Anterior cingulate cortex (tissue), 58 donors: ENCODE measurements around the gene COL25A1.
A peak's percentile ranks its signal among the peaks of the same experiment; 100 is the strongest.

ENCODE experiments used
- DNase-seq, 58 donors: peaks; one replicate each; lab custom pipeline; 2025; lab: John Stamatoyannopoulos, UW

The COL25A1 gene

DNA sequence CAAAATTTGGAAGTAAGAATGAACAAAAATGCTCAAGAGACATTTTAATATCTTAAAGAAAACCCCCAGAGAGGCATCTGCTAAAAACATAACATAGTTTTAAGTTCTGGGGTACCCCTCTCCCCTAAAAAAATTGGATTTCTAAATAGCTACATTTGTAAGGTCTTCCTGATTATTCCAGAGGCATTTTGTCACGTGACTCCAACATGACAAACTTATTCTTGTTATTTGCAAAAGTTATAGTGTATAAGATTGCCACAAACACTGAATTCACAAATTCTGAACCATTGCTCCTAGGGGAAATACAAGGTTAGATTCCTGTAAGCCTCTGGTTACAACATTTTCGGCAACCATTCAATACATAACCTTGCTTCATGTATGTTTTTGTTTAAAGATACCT, 73.4 kb downstream of the COL25A1 start:
- DNase-seq = no peak

GRCh38 chr4:109218288-109218687, 84.2 kb downstream of the COL25A1 start:
- no peak for DNase-seq

DNA sequence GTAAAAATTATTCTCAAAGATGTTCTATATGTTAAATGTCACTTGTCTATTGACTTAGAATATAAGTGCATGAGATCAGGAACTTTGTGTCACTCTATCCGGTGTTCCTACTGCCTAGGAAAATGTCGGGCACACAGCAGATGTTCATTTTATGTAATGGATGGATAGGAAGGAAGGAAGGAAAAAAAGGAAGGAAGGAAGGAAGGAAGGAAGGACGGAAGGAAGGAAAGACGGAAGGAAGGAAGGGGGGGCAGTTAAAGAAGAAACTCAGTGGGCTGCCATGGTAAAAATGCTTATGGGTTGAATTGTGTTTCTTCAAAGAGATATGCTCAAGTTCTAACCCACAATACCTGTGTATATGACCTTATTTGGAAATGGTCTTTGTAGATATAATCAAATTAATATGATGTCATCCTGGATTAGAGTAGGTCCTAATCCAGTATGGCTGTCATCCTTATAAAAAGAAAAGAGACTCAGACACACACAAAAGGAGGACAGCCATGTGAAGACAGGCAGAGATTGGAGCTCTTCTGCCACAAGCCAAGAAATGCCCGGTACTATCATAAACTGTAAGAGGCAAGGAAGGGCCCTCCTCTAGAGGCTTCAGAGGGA, 86.3 kb downstream of the COL25A1 start:
- no peak for DNase-seq

DNA sequence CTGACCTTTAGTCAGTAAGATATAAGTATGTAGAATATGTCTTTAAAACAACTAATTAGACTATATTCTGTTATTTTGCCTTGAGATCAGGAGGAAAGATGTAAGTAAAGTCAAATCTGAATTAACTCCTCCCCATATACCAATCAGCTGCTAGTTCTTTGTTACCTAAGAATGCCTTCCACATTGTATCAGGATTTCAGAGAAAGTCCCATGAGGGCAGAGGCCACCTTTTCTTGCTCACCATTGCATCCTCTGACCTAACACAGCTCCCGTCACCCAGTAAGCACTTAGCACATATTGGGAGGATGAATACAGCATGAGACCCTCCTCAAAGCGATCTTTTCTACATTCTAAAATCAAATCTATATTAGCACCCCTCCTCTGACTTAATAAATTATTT, 87.0 kb downstream of the COL25A1 start:
- no peak for DNase-seq

- no peak for DNase-seq
Observed at GRCh38 chr4:109214622-109215301, 87.7 kb downstream of the COL25A1 start.

- no peak for DNase-seq
Observed at GRCh38 chr4:109213056-109213455, 89.4 kb downstream of the COL25A1 start.

GRCh38 chr4:109211671-109212070, 90.8 kb downstream of the COL25A1 start:
- no peak for DNase-seq

- no peak for DNase-seq
Observed at GRCh38 chr4:109209647-109210046, 92.8 kb downstream of the COL25A1 start.

- no peak for DNase-seq
Observed at GRCh38 chr4:109207898-109208297, 94.6 kb downstream of the COL25A1 start.

DNA sequence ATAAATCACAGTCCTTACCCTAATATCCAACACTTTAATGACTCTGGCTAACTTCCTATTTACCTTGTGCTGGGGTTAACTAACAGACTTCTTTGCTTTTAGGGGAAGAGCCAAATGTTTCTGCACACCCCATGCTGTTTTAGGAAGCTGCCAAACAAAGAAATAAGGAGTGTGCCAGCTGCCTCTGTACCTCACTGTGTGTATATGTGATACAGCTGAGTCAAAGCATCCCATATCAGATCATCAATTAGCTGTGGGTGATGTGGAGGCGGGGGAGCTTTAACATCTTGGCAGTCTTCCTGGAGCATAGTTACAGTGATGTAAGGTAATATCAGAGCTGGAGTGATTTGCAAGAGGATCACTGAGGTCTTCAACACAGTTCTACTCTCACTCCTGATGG, 95.4 kb downstream of the COL25A1 start:
- DNase-seq = peak in 1 of 58 donors; percentile 10

- no peak for DNase-seq
Observed at GRCh38 chr4:109206620-109207019, 95.8 kb downstream of the COL25A1 start.

- no peak for DNase-seq
Observed at GRCh38 chr4:109205186-109205585, 97.3 kb downstream of the COL25A1 start.

DNA sequence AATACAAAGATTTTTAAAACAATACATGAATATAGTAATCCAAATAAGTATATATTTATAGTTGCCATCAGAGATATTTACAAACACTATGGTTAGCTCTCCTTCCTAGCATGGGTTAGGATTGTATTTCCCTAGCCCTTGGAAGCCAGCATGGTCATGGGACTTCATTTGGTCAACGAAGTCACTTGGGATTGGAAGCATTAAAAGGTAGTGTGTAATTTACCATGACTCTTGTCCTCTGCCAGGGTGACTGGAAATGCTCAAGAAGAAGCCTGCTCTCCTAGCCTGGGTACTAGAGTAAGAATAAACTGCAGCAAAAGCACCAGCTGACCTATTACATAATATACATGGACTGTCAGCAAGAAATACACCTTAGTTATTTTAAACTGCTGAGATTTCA, 102.9 kb downstream of the COL25A1 start:
- DNase-seq = no peak

- DNase-seq = no peak
Observed at GRCh38 chr4:109195646-109196045, 106.8 kb downstream of the COL25A1 start.

DNA sequence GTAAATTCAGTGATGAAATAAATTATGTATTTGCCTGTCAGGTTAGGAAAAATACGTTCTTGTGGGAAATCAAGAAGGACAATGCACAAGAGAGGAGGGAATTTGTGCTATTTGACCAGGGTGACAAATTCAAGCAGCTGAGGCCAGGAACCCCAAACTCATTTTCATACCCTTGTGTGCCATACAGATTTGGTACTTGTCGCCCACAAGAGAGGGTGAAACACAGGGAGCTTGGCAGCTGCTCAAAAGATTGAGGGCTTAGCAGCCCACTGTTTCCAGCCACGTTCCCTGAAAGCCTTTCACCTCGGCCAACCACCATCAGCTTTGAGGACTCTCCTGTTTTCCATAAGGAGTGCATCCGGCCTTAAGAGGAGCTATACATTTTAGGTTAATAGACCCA, 111.2 kb downstream of the COL25A1 start:
- DNase-seq = no peak

GRCh38 chr4:109186458-109186945, 116.0 kb downstream of the COL25A1 start:
- DNase-seq = no peak

GRCh38 chr4:109185951-109186350, 116.5 kb downstream of the COL25A1 start:
- DNase-seq = no peak

GRCh38 chr4:109185548-109185947, 116.9 kb downstream of the COL25A1 start:
- DNase-seq = no peak

GRCh38 chr4:109184491-109184961, 117.9 kb downstream of the COL25A1 start:
- DNase-seq = no peak

GRCh38 chr4:109183931-109184490, 118.4 kb downstream of the COL25A1 start:
- no peak for DNase-seq

- no peak for DNase-seq
Observed at GRCh38 chr4:109182696-109183095, 119.8 kb downstream of the COL25A1 start.

GRCh38 chr4:109179061-109179460, 123.4 kb downstream of the COL25A1 start:
- no peak for DNase-seq
